Vagina (tissue), 2 donors: Measurements from ENCODE around the gene LXN. TPM values are rescaled to one million over a fixed set of nuclear protein-coding genes. Genes with fewer than 3 reads are reported as not detected.

ENCODE experiments used
- DNase-seq, 2 donors: peaks; one replicate each; pipeline ENCODE4 v3.0.0-alpha.2; 2017; ENCODE audit errors: extremely low spot score in 2 of 2
- H3K27ac ChIP-seq: fragments of 200-600 bp; sonication (generic); one replicate; pipeline ENCODE4 v1.5.1; 2019
- H3K27me3 ChIP-seq: fragments of 200-600 bp; sonication (generic); one replicate; pipeline ENCODE4 v1.5.1; 2019
- H3K36me3 ChIP-seq, 2 donors: fragments of 200-600 bp; sonication (generic); one replicate each; pipeline ENCODE4 v1.5.1; 2017 to 2019
- H3K4me1 ChIP-seq: fragments of 200-600 bp; sonication (generic); one replicate; pipeline ENCODE4 v1.5.1; 2019
- H3K4me3 ChIP-seq, 2 donors: fragments of 200-600 bp; sonication (generic); 1 replicate in 1 of 2; 2 replicates in 1 of 2; pipeline ENCODE4 v1.5.1; 2016 to 2019
- H3K9me3 ChIP-seq: fragments of 200-600 bp; sonication (generic); one replicate; pipeline ENCODE4 v1.5.1; 2019
- CTCF ChIP-seq, 3 experiments: fragments of 450-650 bp in 2 of 3; fragments of 200-600 bp in 1 of 3; sonication (generic) in 1 of 3; IDR thresholded peaks; one replicate each; pipeline ENCODE4 v1.5.1; 2017 to 2019; ENCODE audit warnings: antibody characterized with exemption in 3 of 3, mild to moderate bottlenecking in 2 of 3, moderate library complexity in 2 of 3
- POLR2A ChIP-seq, 2 donors: fragments of 450-650 bp; IDR thresholded peaks; one replicate each; pipeline ENCODE4 v1.6.1; 2017; ENCODE audit warnings: antibody characterized with exemption in 2 of 2, mild to moderate bottlenecking in 2 of 2, moderate library complexity in 2 of 2
- POLR2AphosphoS5 ChIP-seq, 2 donors: sonication (generic); formaldehyde crosslinking; IDR thresholded peaks; one replicate each; pipeline ENCODE4 v1.9.0; 2017; ENCODE audit warnings: antibody characterized with exemption in 2 of 2, mild to moderate bottlenecking in 2 of 2, low read depth in 1 of 2; ENCODE audit not compliant: insufficient read depth in 1 of 2
- intact Hi-C: fragments of 100-400 bp; cut with DNase I; formaldehyde crosslinking; loops from one replicate; pipeline ENCODE4 v1.15.1; 2023
- small RNA-seq: library from RNA; depleted of rRNA; stranded (forward); fragments of <200 nt; gene quantifications from one replicate; pipeline ENCODE3, GENCODE V24; 2016
- total RNA-seq: library from RNA; depleted of rRNA; stranded (reverse); fragments of >200 nt; gene quantifications from one replicate; pipeline ENCODE4 v1.2.3, GENCODE V29; 2016

The LXN gene
- total RNA-seq, 1 donor from 2014 or later = 22.6 TPM

GRCh38 chr3:158631981-158632380 lies 40.5 kb downstream of the LXN start:
- H3K27ac ChIP-seq = no peak overlapping the region
- TF ChIP-seq CTCF (IDR thresholded peaks at IDR 0.05) (no peak), POLR2A (IDR thresholded peaks at IDR 0.05) (no peak), POLR2AphosphoS5 (IDR thresholded peaks at IDR 0.05; ENCODE audit: insufficient read depth in 1 of 2, low read depth in 1 of 2) (no peak)
- H3K27me3 ChIP-seq = no peaks in the 10 kb centered on the region
- H3K9me3 ChIP-seq = no peaks in the 10 kb centered on the region
- intact Hi-C loops = no loop called here
- no peak for DNase-seq
- no peaks in the 10 kb centered on the region for H3K4me1 ChIP-seq
- no peaks in the 10 kb centered on the region for H3K36me3 ChIP-seq
- H3K4me3 ChIP-seq = no peak overlapping the region

- Histone ChIP-seq H3K9me3 (no peaks in the 10 kb centered on the region), H3K4me3 (no peak overlapping the region), H3K36me3 (no peaks in the 10 kb centered on the region), H3K27ac (no peak overlapping the region), H3K4me1 (no peaks in the 10 kb centered on the region), H3K27me3 (no peaks in the 10 kb centered on the region)
- TF ChIP-seq POLR2AphosphoS5 (IDR thresholded peaks at IDR 0.05; ENCODE audit: insufficient read depth in 1 of 2, low read depth in 1 of 2) (no peak), POLR2A (IDR thresholded peaks at IDR 0.05) (no peak), CTCF (IDR thresholded peaks at IDR 0.05) (no peak)
- intact Hi-C loops = no loop called here
- no peak for DNase-seq
These were observed 46.6 kb downstream of the LXN start for GRCh38 chr3:158625881-158626280.

- intact Hi-C loops = no loop called here
- H3K36me3 ChIP-seq = no peaks in the 10 kb centered on the region
- no peaks in the 10 kb centered on the region for H3K9me3 ChIP-seq
- no peak for DNase-seq
- H3K27ac ChIP-seq = no peak overlapping the region
- H3K4me1 ChIP-seq = no peaks in the 10 kb centered on the region
- TF ChIP-seq POLR2A (IDR thresholded peaks at IDR 0.05) = no peak
- no peak for TF ChIP-seq POLR2AphosphoS5 (IDR thresholded peaks at IDR 0.05; ENCODE audit: insufficient read depth in 1 of 2, low read depth in 1 of 2)
- no peak for TF ChIP-seq CTCF (IDR thresholded peaks at IDR 0.05)
- no peak overlapping the region for H3K4me3 ChIP-seq
- no peaks in the 10 kb centered on the region for H3K27me3 ChIP-seq
These were observed 54.2 kb downstream of the LXN start for GRCh38 chr3:158617982-158618875.

Small RNAs within 50 kb of the gene (small RNA-seq; reads per million reads assigned to genes)
- gene AC025033.1 (not detected), gene AC080013.6 (not detected)

Other genes starting within 250 kb of the LXN start
- 9.8 TPM for gene MLF1, start 101.5 kb downstream of the LXN start, total RNA-seq
- 31.7 TPM for gene GFM1, start 28.1 kb downstream of the LXN start, total RNA-seq
- gene RARRES1, start 59.8 kb upstream of the LXN start, total RNA-seq = 742 TPM
- gene MFSD1, start 129.4 kb upstream of the LXN start, total RNA-seq = 59.2 TPM